ENCODE measurements around the gene DHRS1.

DNA sequence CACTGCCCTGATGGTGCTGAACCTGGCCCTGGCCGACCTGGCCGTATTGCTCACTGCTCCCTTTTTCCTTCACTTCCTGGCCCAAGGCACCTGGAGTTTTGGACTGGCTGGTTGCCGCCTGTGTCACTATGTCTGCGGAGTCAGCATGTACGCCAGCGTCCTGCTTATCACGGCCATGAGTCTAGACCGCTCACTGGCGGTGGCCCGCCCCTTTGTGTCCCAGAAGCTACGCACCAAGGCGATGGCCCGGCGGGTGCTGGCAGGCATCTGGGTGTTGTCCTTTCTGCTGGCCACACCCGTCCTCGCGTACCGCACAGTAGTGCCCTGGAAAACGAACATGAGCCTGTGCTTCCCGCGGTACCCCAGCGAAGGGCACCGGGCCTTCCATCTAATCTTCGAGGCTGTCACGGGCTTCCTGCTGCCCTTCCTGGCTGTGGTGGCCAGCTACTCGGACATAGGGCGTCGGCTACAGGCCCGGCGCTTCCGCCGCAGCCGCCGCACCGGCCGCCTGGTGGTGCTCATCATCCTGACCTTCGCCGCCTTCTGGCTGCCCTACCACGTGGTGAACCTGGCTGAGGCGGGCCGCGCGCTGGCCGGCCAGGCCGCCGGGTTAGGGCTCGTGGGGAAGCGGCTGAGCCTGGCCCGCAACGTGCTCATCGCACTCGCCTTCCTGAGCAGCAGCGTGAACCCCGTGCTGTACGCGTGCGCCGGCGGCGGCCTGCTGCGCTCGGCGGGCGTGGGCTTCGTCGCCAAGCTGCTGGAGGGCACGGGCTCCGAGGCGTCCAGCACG is 16.4 kb upstream of the DHRS1 start:
- TF ChIP-seq, protein P1, sequence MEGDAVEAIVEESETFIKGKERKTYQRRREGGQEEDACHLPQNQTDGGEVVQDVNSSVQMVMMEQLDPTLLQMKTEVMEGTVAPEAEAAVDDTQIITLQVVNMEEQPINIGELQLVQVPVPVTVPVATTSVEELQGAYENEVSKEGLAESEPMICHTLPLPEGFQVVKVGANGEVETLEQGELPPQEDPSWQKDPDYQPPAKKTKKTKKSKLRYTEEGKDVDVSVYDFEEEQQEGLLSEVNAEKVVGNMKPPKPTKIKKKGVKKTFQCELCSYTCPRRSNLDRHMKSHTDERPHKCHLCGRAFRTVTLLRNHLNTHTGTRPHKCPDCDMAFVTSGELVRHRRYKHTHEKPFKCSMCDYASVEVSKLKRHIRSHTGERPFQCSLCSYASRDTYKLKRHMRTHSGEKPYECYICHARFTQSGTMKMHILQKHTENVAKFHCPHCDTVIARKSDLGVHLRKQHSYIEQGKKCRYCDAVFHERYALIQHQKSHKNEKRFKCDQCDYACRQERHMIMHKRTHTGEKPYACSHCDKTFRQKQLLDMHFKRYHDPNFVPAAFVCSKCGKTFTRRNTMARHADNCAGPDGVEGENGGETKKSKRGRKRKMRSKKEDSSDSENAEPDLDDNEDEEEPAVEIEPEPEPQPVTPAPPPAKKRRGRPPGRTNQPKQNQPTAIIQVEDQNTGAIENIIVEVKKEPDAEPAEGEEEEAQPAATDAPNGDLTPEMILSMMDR (IDR thresholded peaks at IDR 0.05): peak in 2 of 4 experiments; percentile 28 to 41
- TF ChIP-seq POLR2A (IDR thresholded peaks at IDR 0.05) (peak in 1 of 2 donors; percentile 19), POLR2AphosphoS5 (IDR thresholded peaks at IDR 0.05) (no peak)
